DOHH2 (cell line): Measurements from ENCODE around the gene TNK2.

Source experiments
- CTCF ChIP-seq: fragments of 200-600 bp; sonication (generic); IDR thresholded peaks from one replicate; pipeline ENCODE4 v1.5.1; 2014; ENCODE audit warnings: antibody characterized with exemption, mild to moderate bottlenecking, low read depth, low read length; ENCODE audit not compliant: poor library complexity, severe bottlenecking
- EZH2phosphoT487 ChIP-seq: fragments of 200-600 bp; sonication (generic); IDR thresholded peaks from 2 replicates; pipeline ENCODE4 v1.6.1; 2017; ENCODE audit warnings: borderline replicate concordance, mild to moderate bottlenecking, antibody characterized with exemption, low read length, moderate library complexity, mixed read lengths

- TF ChIP-seq CTCF = no peak
- no peak for TF ChIP-seq EZH2phosphoT487
Measured at GRCh38 chr3:195823999-195824398, 84.4 kb downstream of the TNK2 start.
